B cell (primary cell): ENCODE data around the gene MAPT. TPM values are rescaled to one million over a fixed set of nuclear protein-coding genes. Genes with fewer than 3 reads are reported as not detected.

ENCODE experiments used
- ATAC-seq: fragments of 200-7000 bp; cut with Tn5 transposase; one replicate; pipeline ENCODE4 v1.10.0; 2021; ENCODE audit warnings: low read depth, mild to moderate bottlenecking, moderate number of reproducible peaks, moderate library complexity
- CTCF ChIA-PET: fragments of 350-600 bp; sonication (Branson Sonifier 250); formaldehyde crosslinking; loops from one replicate; lab custom pipeline; 2021; ENCODE audit warnings: antibody characterized with exemption, inconsistent platforms; lab: Charles Lee
- POLR2A ChIA-PET: fragments of 350-600 bp; sonication (Branson Sonifier 250); formaldehyde crosslinking; loops from one replicate; lab custom pipeline; 2021; ENCODE audit warnings: antibody characterized with exemption; lab: Charles Lee
- DNase-seq: peaks from one replicate; pipeline ENCODE4 v3.0.0; 2013
- H2AFZ ChIP-seq: 2 replicates; pipeline ENCODE4 v1.6.1; 2012; ENCODE audit warnings: mild to moderate bottlenecking, low read depth, low read length; ENCODE audit not compliant: insufficient read depth, poor library complexity, severe bottlenecking
- H3K27ac ChIP-seq, 2 donors: 1 replicate in 1 of 2; 2 replicates in 1 of 2; pipeline ENCODE4 v1.5.1; 2012 to 2013; ENCODE audit warnings: low read length in 2 of 2, mild to moderate bottlenecking in 2 of 2, moderate library complexity in 1 of 2
- H3K27me3 ChIP-seq, 4 experiments: fragments of 200-600 bp in 1 of 4; sonication (generic) in 1 of 4; replicated peaks in 1 of 4; 1 replicate in 2 of 4; 2 replicates in 2 of 4; pipeline versions ENCODE4 v1.6.1 to v1.7.0; 2013 to 2016; ENCODE audit warnings: low read length in 3 of 4, mild to moderate bottlenecking in 2 of 4, mixed read lengths in 1 of 4, moderate library complexity in 1 of 4; ENCODE audit not compliant: insufficient read depth in 4 of 4, control insufficient read depth in 3 of 4; ENCODE audit errors: control extremely low read depth in 1 of 4
- H3K36me3 ChIP-seq, 2 experiments: replicated peaks in 1 of 2; 1 replicate in 1 of 2; 2 replicates in 1 of 2; pipeline versions ENCODE4 v1.6.1 to v1.7.1; 2013; ENCODE audit warnings: low read length in 1 of 2; ENCODE audit not compliant: insufficient read depth in 2 of 2, control insufficient read depth in 1 of 2; ENCODE audit errors: control extremely low read depth in 1 of 2, extremely low read depth in 1 of 2
- H3K4me1 ChIP-seq, 2 donors: fragments of 200-600 bp in 1 of 2; sonication (generic) in 1 of 2; 1 replicate in 1 of 2; 2 replicates in 1 of 2; pipeline versions ENCODE4 v1.5.1 to v1.6.1; 2013 to 2017; ENCODE audit warnings: low read length in 2 of 2; ENCODE audit not compliant: control insufficient read depth in 2 of 2, insufficient read depth in 2 of 2
- H3K4me2 ChIP-seq: replicated peaks from 2 replicates; pipeline ENCODE3; 2012; ENCODE audit warnings: mild to moderate bottlenecking, low read depth, low read length; ENCODE audit not compliant: poor library complexity, severe bottlenecking
- H3K4me3 ChIP-seq, 5 experiments: fragments of 200-600 bp in 1 of 5; sonication (generic) in 1 of 5; 1 replicate in 3 of 5; 2 replicates in 2 of 5; pipeline versions ENCODE4 v1.5.1 to v1.7.0; 2011 to 2016; ENCODE audit warnings: low read length in 4 of 5, mild to moderate bottlenecking in 4 of 5, low read depth in 2 of 5, control low read depth in 1 of 5, moderate library complexity in 1 of 5; ENCODE audit not compliant: insufficient read depth in 1 of 5; ENCODE audit errors: control extremely low read depth in 1 of 5, extremely low read depth in 1 of 5
- H3K79me2 ChIP-seq: fragments of 200-600 bp; sonication (generic); one replicate; pipeline ENCODE4 v1.6.0; 2016; ENCODE audit warnings: low read length; ENCODE audit not compliant: control insufficient read depth, insufficient read depth
- H3K9ac ChIP-seq: fragments of 200-600 bp; sonication (generic); 2 replicates; pipeline ENCODE4 v1.6.1; 2017; ENCODE audit warnings: mild to moderate bottlenecking, low read length, moderate library complexity
- H3K9me3 ChIP-seq, 3 donors: one replicate each; pipeline versions ENCODE4 v1.6.1 to v1.7.1; 2013; ENCODE audit warnings: low read length in 2 of 3; ENCODE audit not compliant: control insufficient read depth in 2 of 3, insufficient read depth in 1 of 3; ENCODE audit errors: control extremely low read depth in 1 of 3
- H4K20me1 ChIP-seq: 2 replicates; pipeline ENCODE4 v1.6.0; 2012; ENCODE audit warnings: mild to moderate bottlenecking, low read length; ENCODE audit not compliant: insufficient read depth, control insufficient read depth, poor library complexity, severe bottlenecking
- H3K27ac Mint-ChIP-seq: one replicate; pipeline ENCODE4 v1.8.0; 2021; ENCODE audit warnings: mixed read lengths
- H3K27me3 Mint-ChIP-seq: one replicate; pipeline ENCODE4 v1.8.0; 2021; ENCODE audit warnings: mixed read lengths
- H3K4me1 Mint-ChIP-seq: one replicate; pipeline ENCODE4 v1.8.0; 2021; ENCODE audit warnings: mixed read lengths
- H3K4me3 Mint-ChIP-seq: one replicate; pipeline ENCODE4 v1.8.0; 2021; ENCODE audit warnings: mixed read lengths
- H3K9me3 Mint-ChIP-seq: one replicate; pipeline ENCODE4 v1.8.0; 2022; ENCODE audit warnings: mixed read lengths; ENCODE audit not compliant: insufficient read depth
- CTCF ChIP-seq: fragments of 200-600 bp; IDR thresholded peaks from one replicate; pipeline ENCODE4 v1.8.0; 2022; ENCODE audit warnings: antibody characterized with exemption, mild to moderate bottlenecking
- EZH2 ChIP-seq: IDR thresholded peaks from 2 replicates; pipeline ENCODE4 v1.6.1; 2012; ENCODE audit warnings: borderline replicate concordance, low read depth, mild to moderate bottlenecking, moderate library complexity, low read length; ENCODE audit not compliant: insufficient read depth, poor library complexity, severe bottlenecking
- WGBS: methylation state at CpG from one replicate; pipeline ENCODE4 v1.1.5; 2013; ENCODE audit warnings: missing lambda C conversion rate; ENCODE audit not compliant: insufficient coverage; 5-methylcytosine and 5-hydroxymethylcytosine counted together
- intact Hi-C: fragments of 100-400 bp; cut with micrococcal nuclease; formaldehyde crosslinking; loops from one replicate; pipeline ENCODE4 v1.10.0; 2022
- polyA plus RNA-seq: library from polyadenylated mRNA; depleted of rRNA; stranded (reverse); fragments of >200 nt; gene quantifications from 2 replicates; pipeline ENCODE4 v1.2.3, GENCODE V29; 2012
- total RNA-seq, 2 donors: library from RNA; stranded (reverse); fragments of 120-200 nt in 1 of 2; gene quantifications; 1 replicate in 1 of 2; 2 replicates in 1 of 2; pipeline versions ENCODE4 v1.2.3 to v1.2.4, GENCODE V29; 2013 to 2022

The MAPT gene
- total and polyA plus RNA-seq, 2 donors (not counting 1 experiment from before 2014, with no cell fraction given), result 0.13 to 0.20 TPM

- Histone ChIP-seq H3K79me2 (no peaks in the 10 kb centered on the region), H2AFZ (no peak overlapping the region), H3K36me3 (no peaks in the 10 kb centered on the region), H3K9me3 (no peaks in the 10 kb centered on the region), H3K4me3 (no peak overlapping the region), H3K27me3 (peaks cover 0 to 10% (median 2%) of the 10 kb centered on the region in 4 experiments), H4K20me1 (no peaks in the 10 kb centered on the region), H3K27ac (no peak overlapping the region), H3K4me1 (no peaks in the 10 kb centered on the region), H3K4me2 (no peak overlapping the region), H3K9ac (no peak overlapping the region)
- H3K4me3 Mint-ChIP-seq, result no peak overlapping the region
- TF ChIP-seq CTCF (no peak), EZH2 (no peak)
- H3K27ac Mint-ChIP-seq, result no peak overlapping the region
- ChIA-PET POLR2A (no interaction called here), CTCF (no interaction called here)
- 76% methylated on average over 4 of the region's 5 CpGs for WGBS
- intact Hi-C loops, result no loop called here
- H3K27me3 Mint-ChIP-seq, result peaks cover 19% of the 10 kb centered on the region
- ATAC-seq (no peak), DNase-seq (no peak)
- no peaks in the 10 kb centered on the region for H3K4me1 Mint-ChIP-seq
- H3K9me3 Mint-ChIP-seq, result no peaks in the 10 kb centered on the region
Observed at GRCh38 chr17:45963889-45964288, 69.5 kb downstream of the MAPT start.

- no peak overlapping the region for H3K27ac ChIP-seq
- no peaks in the 10 kb centered on the region for H3K9me3 Mint-ChIP-seq
- intact Hi-C loops, result no loop called here
- ChIA-PET POLR2A (no interaction called here), CTCF (no interaction called here)
- no peak overlapping the region for H3K4me3 ChIP-seq
- no peaks in the 10 kb centered on the region for H3K4me1 Mint-ChIP-seq
- ATAC-seq (no peak), DNase-seq (no peak)
- H3K36me3 ChIP-seq, result no peaks in the 10 kb centered on the region
- no peaks in the 10 kb centered on the region for H3K4me1 ChIP-seq
- no peak overlapping the region for H3K4me2 ChIP-seq
- H3K9ac ChIP-seq, result no peak overlapping the region
- peaks cover 0 to 10% (median 2%) of the 10 kb centered on the region in 4 experiments for H3K27me3 ChIP-seq
- no peak for TF ChIP-seq CTCF
- 100% methylated on average over 1 of the region's 4 CpGs for WGBS
- H2AFZ ChIP-seq, result no peak overlapping the region
- no peaks in the 10 kb centered on the region for H4K20me1 ChIP-seq
- H3K27ac Mint-ChIP-seq, result no peak overlapping the region
- peaks cover 22% of the 10 kb centered on the region for H3K27me3 Mint-ChIP-seq
- no peaks in the 10 kb centered on the region for H3K79me2 ChIP-seq
- H3K9me3 ChIP-seq, result no peaks in the 10 kb centered on the region
- H3K4me3 Mint-ChIP-seq, result no peak overlapping the region
Observed at GRCh38 chr17:45964634-45965033, 70.3 kb downstream of the MAPT start.
